ENCODE results near the gene ERC2.

DNA sequence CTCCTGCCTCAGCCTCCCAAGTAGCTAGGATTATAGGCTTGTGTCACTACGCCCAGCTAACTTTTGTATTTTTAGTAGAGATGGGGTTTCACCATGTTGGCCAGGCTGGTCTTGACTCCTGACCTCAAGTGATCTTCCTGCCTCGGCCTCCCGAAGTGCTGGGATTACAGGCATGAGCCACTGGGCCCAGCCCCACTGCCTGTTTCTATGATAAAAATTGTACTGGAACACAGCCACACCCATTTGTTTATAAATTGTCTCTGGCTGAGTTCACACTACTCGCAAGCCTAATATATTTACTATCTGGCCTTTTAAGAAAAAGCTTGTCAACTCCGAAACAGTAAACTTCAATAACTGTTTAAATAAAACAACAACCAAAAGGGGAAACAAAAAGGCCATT is 671.7 kb downstream of the ERC2 start:
- TF ChIP-seq, protein P1, sequence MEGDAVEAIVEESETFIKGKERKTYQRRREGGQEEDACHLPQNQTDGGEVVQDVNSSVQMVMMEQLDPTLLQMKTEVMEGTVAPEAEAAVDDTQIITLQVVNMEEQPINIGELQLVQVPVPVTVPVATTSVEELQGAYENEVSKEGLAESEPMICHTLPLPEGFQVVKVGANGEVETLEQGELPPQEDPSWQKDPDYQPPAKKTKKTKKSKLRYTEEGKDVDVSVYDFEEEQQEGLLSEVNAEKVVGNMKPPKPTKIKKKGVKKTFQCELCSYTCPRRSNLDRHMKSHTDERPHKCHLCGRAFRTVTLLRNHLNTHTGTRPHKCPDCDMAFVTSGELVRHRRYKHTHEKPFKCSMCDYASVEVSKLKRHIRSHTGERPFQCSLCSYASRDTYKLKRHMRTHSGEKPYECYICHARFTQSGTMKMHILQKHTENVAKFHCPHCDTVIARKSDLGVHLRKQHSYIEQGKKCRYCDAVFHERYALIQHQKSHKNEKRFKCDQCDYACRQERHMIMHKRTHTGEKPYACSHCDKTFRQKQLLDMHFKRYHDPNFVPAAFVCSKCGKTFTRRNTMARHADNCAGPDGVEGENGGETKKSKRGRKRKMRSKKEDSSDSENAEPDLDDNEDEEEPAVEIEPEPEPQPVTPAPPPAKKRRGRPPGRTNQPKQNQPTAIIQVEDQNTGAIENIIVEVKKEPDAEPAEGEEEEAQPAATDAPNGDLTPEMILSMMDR (IDR thresholded peaks at IDR 0.05) = no peak
- no peak for TF ChIP-seq ZFX (IDR thresholded peaks at IDR 0.05; ENCODE audit: borderline replicate concordance)

All from 22Rv1 (cell line).